Right lobe of liver (tissue), 6 donors: Measurements from ENCODE around the gene BCL2L12. TPM values are rescaled to one million over a fixed set of nuclear protein-coding genes. Genes with fewer than 3 reads are reported as not detected.
A peak's percentile ranks its signal among the peaks of the same experiment; 100 is the strongest.

Experiments
- ATAC-seq, 4 donors: fragments of 200-7000 bp; cut with Tn5 transposase; one replicate each; pipeline ENCODE4 v1.9.1; 2020; ENCODE audit warnings: mild to moderate bottlenecking in 4 of 4, moderate library complexity in 4 of 4
- DNase-seq, 3 donors: peaks; one replicate each; pipeline ENCODE4 v3.0.0-alpha.2; 2020
- H3K27ac ChIP-seq, 3 donors: fragments of 200-600 bp; one replicate each; pipeline ENCODE4 v1.8.0; 2022
- H3K27me3 ChIP-seq, 2 donors: fragments of 200-600 bp; one replicate each; pipeline ENCODE4 v1.8.0; 2022
- H3K36me3 ChIP-seq, 4 donors: fragments of 200-600 bp; sonication (generic) in 1 of 4; one replicate each; pipeline versions ENCODE4 v1.5.1 to v1.8.0; 2017 to 2022; ENCODE audit warnings: control low read depth in 1 of 4
- H3K4me1 ChIP-seq, 4 donors: fragments of 200-600 bp; sonication (generic) in 1 of 4; one replicate each; pipeline versions ENCODE4 v1.5.1 to v1.8.0; 2017 to 2022; ENCODE audit warnings: control low read depth in 1 of 4
- H3K4me3 ChIP-seq, 3 donors: fragments of 200-600 bp; one replicate each; pipeline ENCODE4 v1.8.0; 2022
- H3K9me3 ChIP-seq, 4 donors: fragments of 200-600 bp; sonication (generic) in 1 of 4; one replicate each; pipeline versions ENCODE4 v1.5.1 to v1.8.0; 2017 to 2022; ENCODE audit warnings: control low read depth in 1 of 4
- CTCF ChIP-seq, 4 donors: fragments of 200-600 bp in 3 of 4; fragments of 450-650 bp in 1 of 4; IDR thresholded peaks; one replicate each; pipeline versions ENCODE4 v1.5.1 to v1.8.0; 2016 to 2022; ENCODE audit warnings: antibody characterized with exemption in 4 of 4, mild to moderate bottlenecking in 2 of 4
- POLR2A ChIP-seq: fragments of 450-650 bp; IDR thresholded peaks from one replicate; pipeline ENCODE4 v1.6.1; 2017; ENCODE audit warnings: antibody characterized with exemption, mild to moderate bottlenecking
- WGBS: methylation state at CpG from one replicate; pipeline ENCODE4 v1.1.6; 2018; ENCODE audit warnings: low coverage, low lambda C conversion rate; ENCODE audit not compliant: insufficient coverage; ENCODE audit errors: missing lambda C conversion rate; 5-methylcytosine and 5-hydroxymethylcytosine counted together
- intact Hi-C, 2 donors: fragments of 100-400 bp; cut with DNase I; formaldehyde crosslinking; loops; one replicate each; pipeline versions ENCODE4 v1.11.2 to v1.14.1; 2022
- total RNA-seq, 6 experiments: library from RNA; depleted of rRNA in 2 of 6; stranded (reverse); fragments of >200 nt in 2 of 6; fragmentation: NEBNext Ultra II Directional in 3 of 6; extraction: Animal tissue kit (Norgen Biotek cat#: 25700) in 3 of 6; gene quantifications; one replicate each; pipeline versions ENCODE4 v1.1.0 to v1.2.4, GENCODE V29; 2016 to 2023
- donor health status: DM: no; HTN: yes; CAD: no.
- donor health status: DM: no; HTN: no; CAD: no.
- donor health status: DM: no; HTN: no; CAD: no.
- donor health status: DM: no; HTN: yes; CAD: no.
- donor health status: DM: no; HTN: yes; CAD: no.

Gene BCL2L12
- total RNA-seq, 6 experiments from 2014 or later, result 4.5 to 11.6 (median 10.5) TPM

GRCh38 chr19:49660338-49660961 lies 5.3 kb upstream of the BCL2L12 start:
- ATAC-seq, result no peak
- H3K4me1 ChIP-seq, result peaks cover 0 to 10% (median 3%) of the 10 kb centered on the region in 4 donors
- H3K9me3 ChIP-seq, result no peaks in the 10 kb centered on the region
- peaks cover 0 to 54% (median 11%) of the 10 kb centered on the region in 4 donors for H3K36me3 ChIP-seq
- TF ChIP-seq CTCF (IDR thresholded peaks at IDR 0.05) (no peak), POLR2A (no peak)
- H3K4me3 ChIP-seq, result no peak overlapping the region
- 90% methylated on average over 2 of the region's 15 CpGs for WGBS
- intact Hi-C loops, result loop anchor here in 1 of 2 donors (10.0 kb wide), 1 partner anchor 66 kb away; the partner anchor contains the start of gene PRR12
- H3K27me3 ChIP-seq, result no peaks in the 10 kb centered on the region
- no peak for DNase-seq
- H3K27ac ChIP-seq, result no peak overlapping the region

GRCh38 chr19:49662011-49662410 lies 3.7 kb upstream of the BCL2L12 start:
- Histone ChIP-seq H3K27me3 (no peaks in the 10 kb centered on the region), H3K27ac (no peak overlapping the region), H3K9me3 (no peaks in the 10 kb centered on the region), H3K36me3 (peaks cover 0 to 41% (median 11%) of the 10 kb centered on the region in 4 donors), H3K4me3 (no peak overlapping the region), H3K4me1 (peaks cover 0 to 14% (median 5%) of the 10 kb centered on the region in 4 donors)
- no peak for TF ChIP-seq CTCF (IDR thresholded peaks at IDR 0.05)
- no peak for TF ChIP-seq POLR2A
- ATAC-seq, result no peak
- 80% methylated on average over 1 of the region's 16 CpGs for WGBS
- no peak for DNase-seq
- intact Hi-C loops, result loop anchor here in 1 of 2 donors (10.0 kb wide), 1 partner anchor 67 kb away; the partner anchor contains the start of gene PRR12

- Histone ChIP-seq H3K27me3 (no peaks in the 10 kb centered on the region), H3K4me3 (no peak overlapping the region), H3K9me3 (no peaks in the 10 kb centered on the region), H3K4me1 (peaks cover 0 to 14% (median 5%) of the 10 kb centered on the region in 4 donors), H3K27ac (no peak overlapping the region), H3K36me3 (peaks cover 0 to 31% (median 7%) of the 10 kb centered on the region in 4 donors)
- no peak for TF ChIP-seq CTCF (IDR thresholded peaks at IDR 0.05)
- TF ChIP-seq POLR2A, result no peak
- WGBS, result 86% methylated on average over 5 of the region's 12 CpGs
- intact Hi-C loops, result loop anchor here in 1 of 2 donors (10.0 kb wide), 1 partner anchor 68 kb away; the partner anchor contains the start of gene PRR12
- ATAC-seq (no peak), DNase-seq (no peak)
Observed at GRCh38 chr19:49663224-49663623, 2.5 kb upstream of the BCL2L12 start.

- H3K4me1 ChIP-seq, result peaks cover 0 to 14% (median 5%) of the 10 kb centered on the region in 4 donors
- H3K36me3 ChIP-seq, result peaks cover 0 to 24% (median 7%) of the 10 kb centered on the region in 4 donors
- H3K27me3 ChIP-seq, result no peaks in the 10 kb centered on the region
- H3K4me3 ChIP-seq, result peak overlapping the region; percentile 59 to 79 (median 68)
- H3K27ac ChIP-seq, result peak overlapping the region; percentile 54 to 82 (median 67)
- no peaks in the 10 kb centered on the region for H3K9me3 ChIP-seq
- TF ChIP-seq POLR2A (peak; percentile 61), CTCF (IDR thresholded peaks at IDR 0.05) (peak in 2 of 4 donors; percentile 25 to 27)
- WGBS, result under 1% methylated on average over 51 of the region's 53 CpGs
- peak; percentile 94 to 95 (median 95) for DNase-seq
- intact Hi-C loops, result loop anchor here in 1 of 2 donors (10.0 kb wide), 1 partner anchor 70 kb away; the partner anchor contains the start of gene PRR12
- ATAC-seq, result peak; percentile 80 to 87 (median 86)
Observed at GRCh38 chr19:49664171-49665035, 1.3 kb upstream of the BCL2L12 start.
